Posterior cingulate gyrus (tissue), 11 donors: ENCODE results near the gene AQR.
"Not testable (repeated sequence)": the region's sequence is repeated elsewhere in the genome, so short reads cannot be mapped to it uniquely, and the experiment has no call there.

Experiments used
- DNase-seq, 10 donors: peaks; one replicate each; pipeline versions ENCODE4 v3.0.0 to v3.0.0-alpha.2; 2020 to 2021; ENCODE audit warnings: mixed read lengths in 3 of 10
- intact Hi-C: fragments of 100-400 bp; cut with DNase I; formaldehyde crosslinking; loops from one replicate; pipeline ENCODE4 v1.15.1; 2023

Gene AQR

DNA sequence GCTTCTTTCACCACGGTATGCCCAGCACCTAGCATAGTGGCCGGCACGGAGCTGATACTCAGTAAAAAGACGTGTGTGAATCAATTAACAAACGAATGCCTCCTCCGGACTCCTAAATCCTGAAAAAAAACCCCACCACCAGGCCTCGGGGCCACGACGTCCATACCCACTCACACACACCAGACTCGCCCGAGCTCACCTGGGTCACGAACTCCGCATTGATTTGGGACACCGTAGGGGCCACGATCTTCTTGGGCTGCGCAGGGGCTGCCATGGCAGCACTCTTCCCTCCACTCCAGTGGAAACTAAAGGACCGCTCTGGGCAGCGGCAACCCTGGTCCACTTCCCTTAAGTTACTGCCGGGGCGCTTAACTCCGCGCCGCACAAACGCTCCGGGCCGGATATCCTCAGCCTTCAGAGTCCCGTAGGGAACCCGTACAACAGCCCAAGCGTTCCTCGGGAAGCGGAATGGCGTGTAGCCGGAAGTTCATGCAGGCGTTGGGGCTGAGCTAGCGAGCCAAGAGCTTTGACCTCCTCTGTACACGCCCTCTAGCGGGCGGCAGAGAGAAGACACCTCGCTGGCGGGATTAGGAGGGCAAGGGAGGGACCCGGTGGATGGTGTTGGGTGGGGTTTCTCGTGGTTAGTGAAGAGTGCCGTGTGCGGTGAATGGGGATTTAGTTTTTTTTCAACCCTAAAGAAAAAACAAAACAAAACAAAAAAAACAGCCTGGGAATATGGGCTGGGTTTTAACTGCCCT is at the start of gene AQR:
Gene AQR (minus strand): TSS at position 403 of the 758 bp plus-strand sequence. CDS start 129 bp downstream, at position 274.
- peak; percentile 92 to 100 (median 98) for DNase-seq
- intact Hi-C loops, result loop anchor here (1.0 kb wide), 1 partner anchor 19 kb away; the partner anchor contains the start of gene ZNF770

DNA sequence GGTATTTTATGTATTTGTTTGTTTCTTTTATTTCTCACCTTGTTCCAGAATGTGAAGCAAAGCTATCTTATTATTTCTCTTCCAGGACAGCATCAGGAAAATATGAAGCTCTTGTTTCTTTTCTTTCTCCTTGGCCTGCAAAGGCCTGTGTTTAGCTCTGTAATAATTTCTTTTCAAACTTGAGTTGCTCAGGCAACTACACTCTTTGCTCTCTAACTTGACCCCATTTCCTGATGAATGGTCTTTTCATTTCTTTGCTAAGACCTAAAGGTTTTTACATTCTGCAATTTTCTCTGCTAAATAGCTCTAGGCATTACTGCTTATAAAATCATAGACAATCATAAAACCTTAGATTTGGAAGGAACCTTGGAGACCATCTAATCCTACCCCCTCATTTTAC is 44.7 kb upstream of the AQR start:
- intact Hi-C loops, result no loop called here
- no peak for DNase-seq

DNA sequence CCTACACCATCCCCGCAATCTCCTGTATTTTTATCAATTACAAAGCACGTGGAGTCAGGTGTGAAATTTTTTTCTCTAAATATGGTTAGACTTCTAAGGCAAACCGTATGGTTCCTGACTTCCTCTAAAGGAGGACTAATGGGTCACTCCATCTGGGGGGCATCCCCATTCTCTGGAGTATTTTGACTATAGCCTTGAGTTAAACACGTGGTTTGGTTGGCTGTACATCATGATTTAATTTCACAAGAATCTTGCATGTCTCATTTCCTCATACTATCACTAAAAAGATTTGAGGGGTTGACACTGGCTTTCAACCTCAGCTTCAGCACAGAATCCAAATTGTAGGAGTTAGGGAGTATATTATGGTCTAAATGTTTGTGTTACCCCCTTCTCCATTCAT is 43.8 kb upstream of the AQR start:
- intact Hi-C loops, result no loop called here
- no peak for DNase-seq

DNA sequence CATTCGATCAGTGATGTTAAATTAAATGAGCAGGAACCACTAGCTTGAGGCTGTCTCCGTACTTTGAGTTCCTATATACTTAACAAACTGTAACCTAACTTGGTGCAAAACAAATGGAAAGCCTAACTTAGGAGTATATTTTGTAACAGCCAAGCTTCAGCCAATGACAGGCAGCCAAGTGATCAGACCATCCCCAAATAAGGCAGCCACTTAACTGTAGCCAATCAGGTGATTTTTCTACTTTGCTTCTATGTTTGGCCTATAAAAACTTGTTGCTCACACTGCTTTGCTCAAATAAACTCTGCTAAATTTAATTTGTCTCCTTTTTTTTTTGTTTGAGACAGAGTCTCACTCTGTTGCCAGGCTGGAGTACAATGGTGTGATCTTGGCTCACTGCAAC is 37.9 kb upstream of the AQR start:
- intact Hi-C loops, result no loop called here
- no peak for DNase-seq

DNA sequence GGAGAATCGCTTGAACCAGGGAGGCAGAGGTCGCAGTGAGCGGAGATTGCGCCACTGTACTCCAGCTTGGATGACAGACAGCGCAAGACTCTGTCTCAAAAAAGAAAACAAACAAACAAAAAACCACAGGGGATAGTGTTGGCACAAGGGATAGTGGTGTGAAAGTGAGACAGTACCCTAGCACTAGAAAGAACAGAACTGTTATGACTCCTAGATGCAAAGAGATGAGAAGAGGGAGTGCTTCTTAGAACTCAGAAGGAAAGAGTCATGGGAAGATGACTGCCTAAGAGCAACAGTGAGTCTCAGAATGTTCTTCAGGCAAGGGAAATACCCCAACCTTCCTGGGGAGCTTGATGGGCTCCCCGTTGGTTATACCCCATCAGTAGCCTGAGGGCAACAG is 36.4 kb upstream of the AQR start:
- intact Hi-C loops, result no loop called here
- DNase-seq, result no peak

DNA sequence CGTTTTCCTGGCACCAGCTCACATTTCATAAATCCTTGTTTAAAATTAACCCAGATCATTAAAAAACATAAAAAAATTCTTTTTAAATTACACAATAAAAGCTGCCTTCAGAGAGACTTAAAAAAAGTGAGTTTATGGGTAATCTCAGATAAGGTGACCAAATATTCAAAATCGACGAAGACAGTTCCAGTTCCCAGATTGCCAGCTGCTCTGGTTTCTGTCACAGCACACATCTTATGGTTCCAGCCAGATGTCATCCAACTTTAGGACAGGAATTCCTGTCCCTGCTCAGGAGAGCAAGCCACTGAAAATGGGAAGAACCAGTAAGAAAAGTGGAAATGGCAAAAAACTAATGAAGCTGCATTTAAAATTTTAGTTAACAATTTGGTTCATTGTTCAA is 34.4 kb upstream of the AQR start:
- intact Hi-C loops, result no loop called here
- no peak for DNase-seq

DNA sequence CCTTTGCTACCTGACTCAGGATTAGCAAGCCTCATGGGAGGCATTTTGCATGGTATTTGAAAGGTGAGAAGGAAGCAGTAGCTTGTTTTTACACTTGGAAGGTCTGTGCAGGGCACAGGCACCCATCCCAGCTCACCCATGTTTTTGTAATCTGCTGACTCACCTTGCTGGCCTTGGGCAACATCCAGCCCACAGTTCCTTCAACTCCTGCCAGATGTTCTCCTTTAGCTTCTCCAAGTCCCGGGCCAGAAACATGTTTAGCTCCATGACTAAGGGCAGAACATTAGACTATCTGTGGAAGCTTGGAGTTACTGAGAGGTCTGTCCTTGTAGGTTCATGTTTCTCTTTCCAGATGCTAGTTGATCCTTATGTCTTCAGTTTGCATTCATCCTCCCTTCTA is 31.0 kb upstream of the AQR start:
- intact Hi-C loops, result no loop called here
- DNase-seq, result no peak

DNA sequence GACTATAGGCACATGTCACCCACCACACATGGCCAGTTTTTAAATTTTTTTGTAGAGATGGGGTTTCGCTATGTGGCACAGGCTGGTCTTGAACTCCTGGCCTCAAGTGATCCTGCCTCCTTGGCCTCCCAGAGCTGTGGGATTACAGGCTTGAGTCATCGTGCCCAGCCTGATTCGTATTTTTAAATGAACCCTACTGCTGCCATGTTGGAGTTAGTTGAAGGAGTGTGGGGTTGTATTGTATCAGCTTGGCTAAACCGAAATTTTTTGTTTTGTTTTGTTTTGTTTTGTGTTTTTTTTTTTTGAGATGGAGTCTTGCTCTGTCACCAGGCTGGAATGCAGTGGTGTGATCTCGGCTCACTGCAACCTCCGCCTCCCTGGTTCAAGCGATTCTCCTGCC is 30.4 kb upstream of the AQR start:
- DNase-seq, result no peak
- intact Hi-C loops, result no loop called here

DNA sequence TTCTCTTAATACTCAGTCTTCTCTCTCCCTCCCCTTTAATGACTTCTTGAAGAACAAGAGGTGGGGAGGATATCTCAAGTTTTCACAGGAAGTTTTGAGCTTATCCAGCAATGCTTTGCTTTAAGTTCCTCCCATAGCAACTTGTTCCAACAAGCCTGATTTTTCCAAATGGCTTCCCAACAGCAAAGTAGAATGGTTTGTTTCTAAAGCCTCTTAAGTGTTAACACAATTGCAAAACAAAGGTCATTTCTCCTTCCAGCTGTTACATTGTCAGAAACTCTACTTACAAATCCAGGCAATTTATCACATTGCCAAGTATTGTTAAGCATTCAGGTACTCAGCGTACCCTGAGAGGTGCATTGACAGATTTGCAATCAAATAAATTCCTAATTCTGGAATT is 25.4 kb upstream of the AQR start:
- intact Hi-C loops, result no loop called here
- no peak for DNase-seq

DNA sequence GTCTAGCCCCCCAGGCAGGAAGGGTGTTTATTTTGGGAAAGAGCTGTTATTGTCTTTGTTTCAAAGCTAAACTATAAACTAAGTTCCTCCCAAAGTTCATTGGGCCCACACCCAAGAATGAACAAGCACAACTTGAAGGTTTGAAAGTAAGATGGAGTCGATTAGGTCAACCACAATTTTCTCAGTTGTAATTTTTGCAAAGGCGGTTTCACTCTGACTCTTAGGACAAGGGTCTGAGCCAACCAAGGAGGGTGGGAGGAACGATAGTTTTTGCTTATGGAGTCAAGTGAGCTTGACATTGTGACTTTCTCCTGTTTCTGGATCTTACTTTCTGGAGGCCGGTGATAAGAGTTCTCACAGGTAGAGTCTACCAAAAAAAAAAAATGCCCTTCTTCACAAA is 24.3 kb upstream of the AQR start:
- DNase-seq, result no peak
- intact Hi-C loops, result no loop called here

DNA sequence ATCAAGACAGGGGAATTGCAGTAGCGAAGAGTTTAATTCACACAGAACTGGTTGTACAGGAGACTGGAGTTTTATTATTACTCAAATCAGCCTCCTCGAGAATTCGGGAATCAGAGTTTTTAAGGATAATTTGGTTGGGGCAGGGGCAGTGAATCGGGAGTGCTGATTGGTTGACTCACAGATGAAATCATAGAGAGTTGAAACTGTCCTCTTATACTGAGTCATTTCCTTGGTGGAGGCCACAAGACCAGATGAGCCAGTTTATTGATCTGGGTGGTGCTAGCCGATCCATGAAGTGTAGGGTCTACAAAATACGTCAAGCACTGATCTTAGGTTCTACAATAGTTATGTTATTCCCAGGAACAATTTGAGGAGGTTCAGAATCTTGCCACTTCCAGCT is 23.9 kb upstream of the AQR start:
- intact Hi-C loops, result no loop called here
- DNase-seq, result no peak

DNA sequence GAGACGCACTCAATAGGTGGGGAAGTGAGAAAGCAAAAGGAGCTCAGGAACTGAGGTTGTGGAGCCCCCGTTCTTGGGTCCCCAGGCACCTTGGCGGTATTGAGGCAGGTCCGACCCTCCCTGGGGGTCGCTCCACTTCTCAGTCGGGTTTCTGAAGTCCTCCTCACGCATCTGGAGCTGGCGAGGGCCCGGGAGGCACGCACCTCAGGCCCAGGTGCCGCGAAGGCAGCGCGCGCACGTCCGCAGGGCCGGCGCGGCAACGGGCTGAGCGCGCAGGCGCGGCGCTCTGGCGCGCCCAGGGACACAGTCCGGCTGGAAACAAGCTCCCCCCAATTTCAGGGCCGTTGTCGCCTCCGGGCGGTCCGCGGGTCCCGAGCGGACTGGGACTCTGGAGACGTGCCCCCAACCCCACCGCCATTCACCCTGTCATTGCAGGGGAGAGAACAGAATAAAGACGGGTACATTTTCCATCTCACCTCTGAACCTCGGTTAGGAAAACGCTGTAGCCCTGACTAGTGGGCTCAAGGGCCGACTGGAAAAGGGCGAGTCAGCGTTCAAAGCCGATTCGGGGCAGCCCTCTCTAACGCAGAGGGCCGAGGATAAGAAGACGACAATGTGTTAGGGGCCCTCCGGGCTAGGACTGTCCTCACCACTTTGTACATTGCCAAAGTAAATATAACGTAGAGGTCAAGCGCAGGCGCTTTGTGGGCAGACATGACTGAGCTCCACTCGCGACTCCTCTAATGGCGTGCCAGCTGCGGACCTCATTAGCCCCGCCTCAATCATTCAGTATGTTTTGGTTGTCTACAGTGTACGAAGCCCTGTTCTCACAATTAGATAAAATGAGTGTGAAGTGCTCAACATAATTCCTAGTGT is 18.7 kb upstream of the AQR start, which contains the start of gene ZNF770:
Gene ZNF770 (minus strand): TSS at position 261 of the 876 bp plus-strand sequence. CDS start 4,853 bp downstream, outside the sequence.
- peak; percentile 64 to 96 (median 78) for DNase-seq
- intact Hi-C loops, result loop anchor here (1.0 kb wide), 1 partner anchor 19 kb away; the partner anchor contains the start of gene AQR

DNA sequence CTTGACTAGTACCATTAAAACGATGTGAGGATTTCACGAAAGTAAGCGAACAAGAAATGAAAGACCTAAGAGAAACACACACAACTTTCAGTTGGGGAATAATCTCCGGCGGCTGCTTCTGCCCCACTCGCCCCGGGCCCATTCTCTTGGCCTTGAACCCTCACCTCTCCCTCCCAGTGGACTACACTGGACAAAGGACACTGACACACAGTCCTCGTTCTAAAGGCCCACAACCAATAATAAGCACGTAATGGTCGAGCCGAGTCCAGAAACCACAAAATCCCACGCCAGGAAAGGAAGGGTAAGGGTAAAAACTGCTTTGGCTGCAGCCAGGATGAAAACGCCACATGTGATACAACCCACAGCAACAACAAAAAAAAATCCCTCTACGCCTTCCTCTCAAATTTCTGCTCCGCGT is 18.1 kb upstream of the AQR start:
- no peak for DNase-seq
- intact Hi-C loops, result loop anchor here (1.0 kb wide), 1 partner anchor 18 kb away; the partner anchor contains the start of gene AQR

DNA sequence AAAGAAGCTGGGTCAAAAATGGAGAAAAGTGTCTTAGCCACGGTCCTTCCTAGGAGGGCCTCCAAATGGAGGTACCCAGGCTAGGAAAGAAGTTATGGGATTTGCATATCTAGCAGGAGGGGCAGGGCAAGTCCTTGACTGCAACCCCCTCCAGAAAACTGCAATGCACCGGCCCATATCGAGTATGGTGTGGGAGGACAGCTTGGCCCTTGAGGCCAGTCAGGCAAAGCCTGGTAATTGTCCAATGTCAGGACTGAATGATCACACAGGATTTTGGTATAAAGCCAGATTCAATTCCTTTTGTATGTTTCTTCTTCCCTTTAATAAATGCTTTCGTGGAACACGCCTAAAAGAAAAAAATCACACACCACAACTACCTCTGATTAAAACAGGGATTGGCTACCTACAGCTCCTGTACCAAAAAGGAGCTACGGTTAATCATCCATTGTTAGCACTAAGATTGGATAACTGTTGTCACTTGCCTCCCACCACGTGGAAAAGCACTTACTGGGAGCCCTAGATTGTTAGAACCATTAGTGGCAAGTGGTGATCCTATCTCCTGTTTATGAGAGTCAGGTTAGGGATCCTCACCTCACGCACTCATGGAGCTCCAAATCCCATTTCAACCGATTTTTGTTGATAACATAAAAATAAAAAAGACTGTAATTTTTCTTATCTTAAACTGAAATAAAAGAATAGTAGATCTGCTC is 17.4 kb upstream of the AQR start:
- no peak for DNase-seq
- intact Hi-C loops, result no loop called here

DNA sequence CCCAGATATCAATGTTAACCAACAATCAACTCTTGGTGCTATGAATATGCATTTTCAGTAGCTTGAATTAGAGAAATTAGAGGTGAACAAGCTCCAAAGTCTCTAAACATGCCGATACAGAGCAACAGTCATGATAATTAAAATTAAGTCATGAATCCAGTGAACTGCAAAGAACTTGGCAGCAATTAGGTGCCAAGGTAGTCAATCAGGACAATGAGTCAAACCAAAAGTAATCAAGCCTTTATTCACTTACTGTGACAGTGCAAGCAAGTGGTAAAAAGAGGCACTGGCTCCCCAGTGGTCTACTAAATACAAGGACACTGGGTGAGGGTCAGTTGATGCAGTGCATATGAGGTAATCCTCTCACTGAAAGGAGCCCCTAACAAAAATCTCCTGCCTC is 16.8 kb upstream of the AQR start:
- intact Hi-C loops, result no loop called here
- no peak for DNase-seq

DNA sequence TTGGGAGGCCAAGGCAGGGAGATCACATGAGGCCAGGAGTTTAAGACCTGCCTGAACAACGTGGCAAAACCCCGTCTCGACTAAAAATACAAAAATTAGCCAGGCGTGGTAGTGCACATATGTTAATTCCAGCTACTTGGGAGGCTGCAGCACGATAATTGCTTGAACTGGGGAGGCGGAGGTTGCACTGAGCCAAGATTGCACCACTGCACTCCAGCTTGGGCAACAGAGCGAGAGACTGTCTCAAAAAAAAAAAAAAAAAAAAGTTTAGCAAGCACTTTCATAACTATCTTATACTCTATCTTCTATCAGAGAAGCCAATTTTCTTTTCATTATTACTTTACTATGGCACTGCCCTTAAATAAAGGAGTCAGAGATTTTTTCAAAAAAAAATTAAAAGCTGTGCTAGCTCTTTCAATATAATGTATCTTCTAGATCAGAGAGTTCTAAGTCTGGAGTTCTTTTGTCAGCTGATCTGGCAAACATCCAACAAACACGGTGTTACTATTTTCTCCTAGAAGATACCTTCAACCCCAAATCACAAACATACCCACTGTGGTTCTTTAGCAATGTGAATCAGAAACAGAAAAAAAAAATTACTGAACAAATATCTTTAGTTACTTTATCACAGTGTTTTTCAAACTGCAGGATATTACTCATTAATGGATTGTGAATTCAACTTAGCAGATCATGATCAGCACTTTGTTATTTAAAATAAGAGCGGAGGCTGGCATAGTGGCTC is 15.5 kb upstream of the AQR start:
- intact Hi-C loops, result no loop called here
- DNase-seq, result no peak

DNA sequence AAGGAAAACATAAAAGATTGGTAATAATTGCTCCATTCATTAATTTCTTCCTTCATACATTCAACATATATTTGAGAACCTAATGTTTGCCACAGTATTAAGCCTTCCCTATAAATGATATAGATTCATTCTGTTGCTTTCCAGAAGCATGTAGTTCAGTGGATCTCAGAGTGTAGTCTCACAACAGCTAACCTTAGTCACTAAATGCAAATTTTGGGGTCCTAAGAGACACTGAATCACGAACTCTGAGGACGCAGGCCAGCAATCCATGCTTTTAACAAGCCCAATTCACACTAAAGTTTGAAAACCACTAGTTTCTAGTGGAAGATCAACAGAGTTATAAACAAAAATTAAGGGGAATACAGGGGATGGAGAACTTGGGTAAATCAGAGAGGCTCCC is 7.2 kb upstream of the AQR start:
- intact Hi-C loops, result no loop called here
- DNase-seq, result no peak

DNA sequence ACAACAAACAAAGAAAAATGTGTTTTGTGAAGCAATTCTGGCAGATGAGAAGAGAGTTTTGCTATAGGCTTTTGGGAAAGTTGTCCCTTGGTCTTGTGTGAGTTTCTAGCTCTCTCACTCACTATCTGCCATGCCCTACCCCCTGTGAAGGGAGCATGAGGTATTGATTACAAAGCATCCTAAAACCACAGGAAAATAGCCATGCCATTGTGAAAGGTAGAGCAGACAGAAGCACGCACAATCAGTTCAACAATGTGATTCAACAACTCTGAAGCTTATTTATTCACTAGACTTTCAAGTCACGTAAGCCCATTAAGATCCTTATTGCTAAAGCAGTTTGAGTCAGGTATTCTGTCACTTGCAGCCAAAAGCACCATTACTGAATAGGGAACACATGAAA is 6.5 kb upstream of the AQR start:
- intact Hi-C loops, result no loop called here
- DNase-seq, result no peak

DNA sequence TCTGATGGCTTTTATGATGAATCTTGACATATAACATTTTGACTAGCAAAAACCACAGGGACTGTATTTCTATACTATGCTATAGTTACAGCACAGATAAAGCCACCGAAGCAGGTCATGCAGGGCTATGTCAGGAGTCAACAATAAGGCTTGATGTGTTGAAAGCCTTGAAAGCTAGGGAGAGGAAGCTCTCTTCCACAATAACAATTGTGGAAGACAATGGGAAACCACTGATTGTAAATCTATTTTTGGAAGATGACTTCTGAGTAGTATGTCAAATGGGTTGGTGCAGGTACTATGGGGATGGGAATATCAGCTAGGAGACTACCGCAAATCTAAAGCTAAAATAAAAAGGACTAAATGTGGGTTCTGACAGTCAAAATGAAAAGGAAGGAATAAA is 4.0 kb upstream of the AQR start:
- no peak for DNase-seq
- intact Hi-C loops, result no loop called here

DNA sequence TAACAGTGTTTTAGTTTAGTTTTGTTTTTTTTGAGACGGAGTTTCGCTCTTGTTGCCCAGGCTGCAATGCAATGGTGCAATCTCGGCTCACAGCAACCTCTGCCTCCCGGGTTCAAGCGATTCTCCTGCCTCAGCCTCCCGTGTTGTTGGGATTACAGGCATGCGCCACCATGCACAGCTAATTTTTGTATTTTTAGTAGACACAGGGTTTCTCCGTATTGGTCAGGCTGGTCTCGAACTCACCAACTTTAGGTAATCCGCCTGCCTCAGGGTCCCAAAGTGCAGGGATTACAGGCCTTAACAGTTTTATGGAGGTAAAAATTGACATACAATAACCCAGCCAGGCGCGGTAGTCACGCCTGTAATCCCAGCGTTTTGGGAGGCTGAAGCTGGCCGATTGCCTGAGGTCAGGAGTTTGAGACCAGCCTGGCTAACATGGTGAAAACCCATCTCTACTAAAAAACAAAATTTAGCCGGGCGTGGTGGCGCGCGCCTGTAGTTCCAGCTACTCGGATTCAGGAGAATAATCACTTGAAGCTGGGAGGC is 629 bp upstream of the AQR start:
- DNase-seq, intact Hi-C loops: not testable (repeated sequence)
